HG03066 (cell line): ENCODE data around the gene SNCAIP.
"Not testable (repeated sequence)": the region's sequence is repeated elsewhere in the genome, so short reads cannot be mapped to it uniquely, and the experiment has no call there.

Experiments used
- ATAC-seq: cut with Tn5 transposase; IDR thresholded peaks from one replicate; pipeline ENCODE4 v1.9.1; 2021; ENCODE audit warnings: low read depth; ENCODE audit not compliant: unreplicated experiment

The SNCAIP gene

GRCh38 chr5:122457178-122457826 lies 145.3 kb downstream of the SNCAIP start:
- ATAC-seq: no peak

- peak; percentile 81 for ATAC-seq
These were observed 146.3 kb downstream of the SNCAIP start for GRCh38 chr5:122458278-122458872.

- ATAC-seq: no peak
These were observed 150.4 kb downstream of the SNCAIP start for GRCh38 chr5:122462486-122462885.

GRCh38 chr5:122463221-122463620 lies 151.2 kb downstream of the SNCAIP start:
- ATAC-seq: peak; percentile 69

GRCh38 chr5:122464191-122464590 lies 152.2 kb downstream of the SNCAIP start:
- ATAC-seq: no peak

GRCh38 chr5:122465031-122465577 lies 153.1 kb downstream of the SNCAIP start:
- ATAC-seq: no peak

GRCh38 chr5:122465994-122466393 lies 154.0 kb downstream of the SNCAIP start:
- no peak for ATAC-seq

- no peak for ATAC-seq
These were observed 156.5 kb downstream of the SNCAIP start for GRCh38 chr5:122468351-122469116.

- no peak for ATAC-seq
These were observed 157.4 kb downstream of the SNCAIP start for GRCh38 chr5:122469384-122469919.

- no peak for ATAC-seq
These were observed 158.3 kb downstream of the SNCAIP start for GRCh38 chr5:122470365-122470764.

- ATAC-seq: no peak
These were observed 159.2 kb downstream of the SNCAIP start for GRCh38 chr5:122471031-122471751.

- ATAC-seq: no peak
These were observed 159.7 kb downstream of the SNCAIP start for GRCh38 chr5:122471752-122472061.

GRCh38 chr5:122473138-122473843 lies 161.3 kb downstream of the SNCAIP start:
- ATAC-seq: no peak

GRCh38 chr5:122473941-122474340 lies 161.9 kb downstream of the SNCAIP start:
- ATAC-seq: no peak

GRCh38 chr5:122478741-122479442 lies 166.9 kb downstream of the SNCAIP start:
- ATAC-seq: no peak

GRCh38 chr5:122480146-122480545 lies 168.1 kb downstream of the SNCAIP start:
- no peak for ATAC-seq

- no peak for ATAC-seq
These were observed 172.1 kb downstream of the SNCAIP start for GRCh38 chr5:122484103-122484502.

GRCh38 chr5:122485226-122485625 lies 173.2 kb downstream of the SNCAIP start:
- no peak for ATAC-seq

- not testable (repeated sequence) for ATAC-seq
These were observed 174.6 kb downstream of the SNCAIP start for GRCh38 chr5:122486616-122487015.
